Astrocyte (in vitro differentiated cells and primary cell): ENCODE measurements around the gene BTBD3.

Experiments used
- CTCF ChIP-seq: IDR thresholded peaks from 2 replicates; pipeline ENCODE4 v1.5.1; 2011; ENCODE audit warnings: low read depth, mild to moderate bottlenecking, inconsistent platforms, low read length, moderate library complexity; ENCODE audit not compliant: insufficient read depth
- EZH2 ChIP-seq: IDR thresholded peaks from 2 replicates; pipeline ENCODE4 v1.6.1; 2012; ENCODE audit warnings: mild to moderate bottlenecking, low read length, inconsistent platforms; ENCODE audit not compliant: insufficient read depth

- TF ChIP-seq CTCF (no peak), EZH2 (no peak)
Observed at GRCh38 chr20:11919581-11919980, 1.9 kb downstream of the BTBD3 start.
